Mammary epithelial cell (primary cell): Measurements from ENCODE around the gene ZNF385B.

ENCODE experiments used
- CTCF ChIP-seq, 2 donors: IDR thresholded peaks in 1 of 2; conservative IDR thresholded peaks in 1 of 2; 2 replicates each; pipeline ENCODE4 v1.5.1; 2011 to 2012; ENCODE audit warnings: inconsistent platforms in 2 of 2, low read length in 2 of 2, mild to moderate bottlenecking in 2 of 2, control low read depth in 1 of 2, low read depth in 1 of 2; ENCODE audit not compliant: insufficient read depth in 1 of 2; ENCODE audit errors: extremely low read depth in 1 of 2
- EZH2 ChIP-seq: IDR thresholded peaks from 2 replicates; pipeline ENCODE4 v1.6.1; 2012; ENCODE audit warnings: low read length, inconsistent platforms, borderline replicate concordance

DNA sequence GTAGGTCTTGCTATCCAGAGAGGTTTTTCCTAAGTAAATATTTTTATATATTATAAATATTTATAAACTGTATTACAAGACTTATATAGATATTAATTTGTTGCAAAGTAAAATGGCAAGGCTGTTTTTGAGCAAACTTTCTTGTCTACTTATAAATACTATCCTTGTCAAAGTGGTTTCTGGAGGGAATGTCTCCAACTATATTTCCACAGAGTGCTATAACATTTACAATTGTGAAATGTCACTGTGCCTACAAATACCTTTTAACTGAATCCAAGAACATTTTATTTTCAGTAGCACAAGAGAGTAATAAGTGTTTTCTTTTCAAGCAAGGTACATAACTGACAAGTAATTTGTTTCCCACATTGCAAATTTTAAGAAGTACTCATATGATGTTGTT lies 256.8 kb downstream of the ZNF385B start:
- no peak for TF ChIP-seq CTCF (conservative IDR thresholded peaks at IDR 0.05 in 1 of 2, IDR thresholded peaks at IDR 0.05 in 1 of 2; ENCODE audit: extremely low read depth in 1 of 2, insufficient read depth in 1 of 2, low read depth in 1 of 2, low read length in 2 of 2)
- TF ChIP-seq EZH2 = no peak
